Mesenchymal stem cell (in vitro differentiated cells and primary cell): Measurements from ENCODE around the gene NOL4L.

ENCODE experiments used
- DNase-seq: peaks from one replicate; pipeline ENCODE4 v3.0.0-alpha.2; 2013
- H2AFZ ChIP-seq: one replicate; pipeline ENCODE4 v1.6.1; 2013; ENCODE audit warnings: low read depth, mild to moderate bottlenecking, control low read depth, inconsistent platforms, low read length, moderate library complexity
- H2AK5ac ChIP-seq: 2 replicates; pipeline ENCODE4 v1.6.1; 2013; ENCODE audit warnings: low read length, moderate library complexity, mild to moderate bottlenecking, inconsistent platforms; ENCODE audit not compliant: severe bottlenecking
- H2BK120ac ChIP-seq: one replicate; pipeline ENCODE4 v1.6.1; 2013; ENCODE audit warnings: low read depth, mild to moderate bottlenecking, inconsistent platforms, low read length, moderate library complexity
- H2BK12ac ChIP-seq, 2 experiments: one replicate each; pipeline ENCODE4 v1.6.1; 2013; ENCODE audit warnings: inconsistent platforms in 2 of 2, low read length in 2 of 2, mild to moderate bottlenecking in 2 of 2, moderate library complexity in 2 of 2, control low read depth in 1 of 2
- H2BK15ac ChIP-seq: one replicate; pipeline ENCODE4 v1.6.1; 2013; ENCODE audit warnings: mild to moderate bottlenecking, low read depth, inconsistent platforms; ENCODE audit not compliant: poor library complexity, severe bottlenecking
- H2BK5ac ChIP-seq: 2 replicates; pipeline ENCODE4 v1.6.1; 2013; ENCODE audit warnings: low read depth, mild to moderate bottlenecking, low read length, control low read depth, inconsistent platforms; ENCODE audit not compliant: poor library complexity, severe bottlenecking
- H3K14ac ChIP-seq, 2 experiments: one replicate each; pipeline ENCODE4 v1.6.1; 2013; ENCODE audit warnings: inconsistent platforms in 2 of 2, low read length in 2 of 2, control low read depth in 1 of 2, mild to moderate bottlenecking in 1 of 2, moderate library complexity in 1 of 2
- H3K18ac ChIP-seq, 2 experiments: one replicate each; pipeline ENCODE4 v1.6.1; 2013; ENCODE audit warnings: inconsistent platforms in 2 of 2, low read length in 2 of 2, control low read depth in 1 of 2, low read depth in 1 of 2, mild to moderate bottlenecking in 1 of 2
- H3K23ac ChIP-seq, 2 experiments: one replicate each; pipeline ENCODE4 v1.6.1; 2013; ENCODE audit warnings: inconsistent platforms in 2 of 2, low read length in 2 of 2, mild to moderate bottlenecking in 2 of 2, moderate library complexity in 2 of 2, control low read depth in 1 of 2
- H3K27ac ChIP-seq: 2 replicates; pipeline ENCODE4 v1.5.1; 2013; ENCODE audit warnings: mild to moderate bottlenecking, moderate library complexity, low read length, control low read depth, inconsistent platforms; ENCODE audit not compliant: poor library complexity, severe bottlenecking
- H3K27me3 ChIP-seq, 2 experiments: 2 replicates each; pipeline versions ENCODE4 v1.6.1 to v1.7.0; 2013; ENCODE audit warnings: low read length in 2 of 2, mild to moderate bottlenecking in 2 of 2, moderate library complexity in 2 of 2, control low read depth in 1 of 2, inconsistent platforms in 1 of 2; ENCODE audit not compliant: control insufficient read depth in 1 of 2, insufficient read depth in 1 of 2
- H3K36me3 ChIP-seq, 2 experiments: 2 replicates each; pipeline versions ENCODE4 v1.6.1 to v1.7.0; 2013; ENCODE audit warnings: low read length in 2 of 2, control low read depth in 1 of 2, inconsistent platforms in 1 of 2, low read depth in 1 of 2, mild to moderate bottlenecking in 1 of 2; ENCODE audit not compliant: insufficient read depth in 2 of 2, control insufficient read depth in 1 of 2
- H3K4ac ChIP-seq, 2 experiments: one replicate each; pipeline ENCODE4 v1.6.1; 2013; ENCODE audit warnings: inconsistent platforms in 2 of 2, low read length in 2 of 2, mild to moderate bottlenecking in 2 of 2, moderate library complexity in 2 of 2, control low read depth in 1 of 2, low read depth in 1 of 2
- H3K4me1 ChIP-seq: 2 replicates; pipeline ENCODE4 v1.6.1; 2013; ENCODE audit warnings: low read depth, low read length, control low read depth; ENCODE audit not compliant: control insufficient read depth, insufficient read depth
- H3K4me2 ChIP-seq: 2 replicates; pipeline ENCODE4 v1.6.1; 2013; ENCODE audit warnings: low read length, mild to moderate bottlenecking, inconsistent platforms; ENCODE audit not compliant: poor library complexity, severe bottlenecking
- H3K4me3 ChIP-seq, 2 experiments: 2 replicates each; pipeline versions ENCODE4 v1.5.1 to v1.7.0; 2013; ENCODE audit warnings: low read length in 2 of 2, mild to moderate bottlenecking in 2 of 2, control low read depth in 1 of 2, low read depth in 1 of 2; ENCODE audit not compliant: insufficient read depth in 1 of 2
- H3K79me1 ChIP-seq: replicated peaks from 2 replicates; pipeline ENCODE4 v1.6.1; 2013; ENCODE audit warnings: mild to moderate bottlenecking, control low read depth, low read length, inconsistent platforms; ENCODE audit not compliant: poor library complexity, severe bottlenecking
- H3K9ac ChIP-seq: 2 replicates; pipeline ENCODE4 v1.7.0; 2013; ENCODE audit warnings: mild to moderate bottlenecking, low read length, moderate library complexity
- H3K9me3 ChIP-seq: 2 replicates; pipeline ENCODE4 v1.7.0; 2013; ENCODE audit warnings: mild to moderate bottlenecking, low read length; ENCODE audit not compliant: control insufficient read depth
- H4K8ac ChIP-seq: one replicate; pipeline ENCODE4 v1.6.1; 2013; ENCODE audit warnings: inconsistent platforms, mild to moderate bottlenecking, low read length, moderate library complexity
- H4K91ac ChIP-seq: one replicate; pipeline ENCODE4 v1.6.1; 2013; ENCODE audit warnings: mild to moderate bottlenecking, low read length, inconsistent platforms
- WGBS: methylation state at CpG from one replicate; pipeline ENCODE4 v1.1.7; 2013; ENCODE audit warnings: mixed read lengths; 5-methylcytosine and 5-hydroxymethylcytosine counted together

The NOL4L gene

DNA sequence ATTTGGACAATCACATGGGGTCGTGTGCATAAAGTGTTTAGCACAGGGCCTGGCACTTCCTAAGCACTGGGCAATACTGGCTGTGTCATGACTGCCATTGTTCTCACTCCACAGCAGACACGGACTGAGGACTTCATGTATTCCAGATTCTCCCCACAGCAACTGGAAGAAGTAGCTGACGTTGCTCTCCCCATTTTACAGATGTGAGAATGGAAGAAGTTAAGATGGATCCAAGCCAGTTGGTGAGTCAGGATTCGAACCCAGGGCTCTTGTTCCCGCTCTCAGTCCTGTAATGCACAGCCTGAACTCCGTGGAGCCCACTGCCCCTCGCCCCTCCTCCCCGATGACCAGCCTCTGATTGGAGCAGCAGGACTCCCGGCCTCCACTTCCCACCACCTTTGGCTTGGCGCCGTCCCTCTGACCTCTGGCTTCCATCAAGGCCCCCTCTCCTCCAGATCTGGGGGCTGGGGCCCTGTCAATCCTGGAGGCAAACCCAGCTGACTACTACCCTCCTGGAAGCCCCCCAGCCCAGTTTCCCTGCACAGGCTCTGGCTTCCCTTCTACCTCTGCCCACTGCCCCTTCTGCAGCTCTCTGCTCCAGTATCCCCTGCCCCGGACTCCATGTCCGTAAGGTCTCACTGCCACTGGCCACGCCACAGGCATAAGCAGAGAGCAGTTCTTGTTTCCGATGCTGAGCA is 12.7 kb downstream of the NOL4L start:
- peak overlapping the region; percentile 63 to 75 for H3K18ac ChIP-seq
- H3K23ac ChIP-seq: no peak overlapping the region
- no peak overlapping the region for H3K4me2 ChIP-seq
- peak overlapping the region; percentile 87 for H4K91ac ChIP-seq
- H2BK5ac ChIP-seq: no peak overlapping the region
- H3K79me1 ChIP-seq: no peaks in the 10 kb centered on the region
- H2AFZ ChIP-seq: no peak overlapping the region
- H2BK15ac ChIP-seq: peak overlapping the region; percentile 91
- no peaks in the 10 kb centered on the region for H3K9me3 ChIP-seq
- no peak overlapping the region for H2BK120ac ChIP-seq
- H3K27me3 ChIP-seq: peaks cover 0 to 11% of the 10 kb centered on the region in 2 experiments
- H2BK12ac ChIP-seq: peak overlapping the region; percentile 75 to 91
- peaks cover 41% of the 10 kb centered on the region for H3K4me1 ChIP-seq
- no peak for DNase-seq
- peak overlapping the region in 1 of 2 experiments; percentile 7 for H3K4me3 ChIP-seq
- WGBS: 89% methylated on average over 14 of the region's 15 CpGs
- H2AK5ac ChIP-seq: peak overlapping the region; percentile 49
- no peak overlapping the region for H3K27ac ChIP-seq
- peak overlapping the region; percentile 45 for H4K8ac ChIP-seq
- no peak overlapping the region for H3K9ac ChIP-seq
- H3K36me3 ChIP-seq: no peaks in the 10 kb centered on the region
- peak overlapping the region; percentile 24 to 74 for H3K4ac ChIP-seq
- no peak overlapping the region for H3K14ac ChIP-seq

DNA sequence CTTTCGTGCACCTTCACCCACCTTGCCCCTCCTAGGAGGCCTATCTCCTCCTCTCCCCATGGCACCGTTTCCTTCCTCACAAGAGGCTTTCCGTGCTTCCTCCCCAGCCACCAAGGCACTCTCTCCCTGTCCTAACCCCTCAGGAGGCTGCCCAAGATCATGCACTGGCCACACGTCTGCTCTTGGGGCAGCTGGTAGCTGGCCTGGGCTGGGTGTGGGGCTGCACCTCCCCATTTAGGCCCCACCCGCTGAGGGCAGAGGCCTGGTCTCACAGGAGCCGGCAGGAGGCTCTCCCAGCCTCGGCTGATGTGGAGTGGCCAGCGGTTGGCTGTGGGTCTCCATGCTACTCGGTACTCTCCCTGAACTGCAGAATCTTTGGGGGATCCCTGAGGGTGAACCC is 13.6 kb downstream of the NOL4L start:
- Histone ChIP-seq H2AFZ (no peak overlapping the region), H4K91ac (peak overlapping the region; percentile 87), H2BK12ac (peak overlapping the region; percentile 80 to 91), H2BK15ac (peak overlapping the region; percentile 26), H3K4me2 (no peak overlapping the region), H3K36me3 (no peaks in the 10 kb centered on the region), H3K9me3 (no peaks in the 10 kb centered on the region), H4K8ac (peak overlapping the region; percentile 51), H2BK5ac (no peak overlapping the region), H2AK5ac (peak overlapping the region; percentile 33), H3K4me1 (peaks cover 40% of the 10 kb centered on the region), H3K79me1 (no peaks in the 10 kb centered on the region), H3K4ac (peak overlapping the region; percentile 47 to 74), H3K18ac (peak overlapping the region; percentile 69 to 76), H3K9ac (no peak overlapping the region), H3K27me3 (peaks cover 0 to 11% of the 10 kb centered on the region in 2 experiments), H3K4me3 (no peak overlapping the region), H3K14ac (peak overlapping the region in 1 of 2 experiments; percentile 92), H2BK120ac (peak overlapping the region; percentile 27), H3K23ac (no peak overlapping the region), H3K27ac (no peak overlapping the region)
- no peak for DNase-seq
- WGBS: 81% methylated on average over 9 of the region's 9 CpGs

- H3K36me3 ChIP-seq: no peaks in the 10 kb centered on the region
Measured at GRCh38 chr20:32570401-32571190, 14.5 kb downstream of the NOL4L start.

More at GRCh38 chr20:32570401-32571190, 14.5 kb downstream of the NOL4L start:
- no peak overlapping the region for H2BK5ac ChIP-seq
- WGBS: 49% methylated on average over 10 of the region's 10 CpGs
- H3K4me3 ChIP-seq: no peak overlapping the region
- H3K18ac ChIP-seq: peak overlapping the region; percentile 27 to 71
- no peak overlapping the region for H3K9ac ChIP-seq
- H2BK15ac ChIP-seq: no peak overlapping the region
- DNase-seq: no peak
- peak overlapping the region; percentile 35 for H3K4me2 ChIP-seq
- H2BK120ac ChIP-seq: no peak overlapping the region
- H3K9me3 ChIP-seq: no peaks in the 10 kb centered on the region
- peaks cover 0 to 11% of the 10 kb centered on the region in 2 experiments for H3K27me3 ChIP-seq
- no peak overlapping the region for H3K14ac ChIP-seq
- peak overlapping the region; percentile 75 for H2AK5ac ChIP-seq
- peak overlapping the region; percentile 79 for H2BK12ac ChIP-seq
- peaks cover 40% of the 10 kb centered on the region for H3K4me1 ChIP-seq
- H3K23ac ChIP-seq: no peak overlapping the region
- no peaks in the 10 kb centered on the region for H3K79me1 ChIP-seq
- H3K4ac ChIP-seq: peak overlapping the region; percentile 54 to 83
- H4K8ac ChIP-seq: peak overlapping the region; percentile 73
- H2AFZ ChIP-seq: no peak overlapping the region
- no peak overlapping the region for H3K27ac ChIP-seq
- peak overlapping the region; percentile 64 for H4K91ac ChIP-seq
